Retinal pigment epithelial cell (primary cell): ENCODE data around the gene UGT1A1.

Experiments
- DNase-seq: peaks from one replicate; pipeline ENCODE4 v3.0.0-alpha.2; 2010; ENCODE audit warnings: low read depth
- H3K4me3 ChIP-seq: 2 replicates; pipeline ENCODE4 v1.5.1; 2011; ENCODE audit warnings: mild to moderate bottlenecking, low read length, control low read depth, moderate library complexity
- TF ChIP-seq, protein P1 (sequence below): conservative IDR thresholded peaks from 2 replicates; pipeline ENCODE4 v1.5.1; 2011; ENCODE audit warnings: low read depth, low read length, control low read depth, inconsistent platforms

Gene UGT1A1

DNA sequence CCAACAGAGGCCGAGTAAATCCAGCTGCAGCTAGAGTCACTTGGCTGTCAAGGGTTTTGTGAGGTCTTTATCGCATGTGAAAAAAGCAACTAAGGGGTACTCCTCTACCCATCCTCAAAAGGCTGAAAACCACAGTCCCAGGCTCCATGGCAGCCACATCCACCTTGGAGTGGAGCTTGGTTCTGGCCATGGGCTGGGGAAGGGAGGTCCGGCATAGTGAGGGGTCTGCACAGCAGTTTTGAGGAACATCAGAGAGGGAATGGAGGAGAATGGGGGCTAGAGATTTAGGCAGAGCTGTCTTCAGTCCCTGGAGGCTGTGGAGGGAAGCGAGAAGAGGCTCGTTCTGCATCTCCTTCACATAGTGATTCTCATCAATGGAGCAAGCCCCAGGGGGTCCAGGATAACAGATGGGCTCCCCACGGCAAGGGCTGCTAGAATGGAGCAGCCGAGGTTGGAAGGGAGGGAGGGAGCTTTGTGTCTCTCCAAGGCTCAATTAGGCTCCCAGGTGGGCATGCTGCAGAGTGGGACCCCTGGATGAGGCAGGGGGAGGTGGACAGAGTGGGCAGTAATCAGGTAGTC, 39.1 kb downstream of the UGT1A1 start:
- no peak overlapping the region for H3K4me3 ChIP-seq
- no peak for DNase-seq
- TF ChIP-seq, protein P1, sequence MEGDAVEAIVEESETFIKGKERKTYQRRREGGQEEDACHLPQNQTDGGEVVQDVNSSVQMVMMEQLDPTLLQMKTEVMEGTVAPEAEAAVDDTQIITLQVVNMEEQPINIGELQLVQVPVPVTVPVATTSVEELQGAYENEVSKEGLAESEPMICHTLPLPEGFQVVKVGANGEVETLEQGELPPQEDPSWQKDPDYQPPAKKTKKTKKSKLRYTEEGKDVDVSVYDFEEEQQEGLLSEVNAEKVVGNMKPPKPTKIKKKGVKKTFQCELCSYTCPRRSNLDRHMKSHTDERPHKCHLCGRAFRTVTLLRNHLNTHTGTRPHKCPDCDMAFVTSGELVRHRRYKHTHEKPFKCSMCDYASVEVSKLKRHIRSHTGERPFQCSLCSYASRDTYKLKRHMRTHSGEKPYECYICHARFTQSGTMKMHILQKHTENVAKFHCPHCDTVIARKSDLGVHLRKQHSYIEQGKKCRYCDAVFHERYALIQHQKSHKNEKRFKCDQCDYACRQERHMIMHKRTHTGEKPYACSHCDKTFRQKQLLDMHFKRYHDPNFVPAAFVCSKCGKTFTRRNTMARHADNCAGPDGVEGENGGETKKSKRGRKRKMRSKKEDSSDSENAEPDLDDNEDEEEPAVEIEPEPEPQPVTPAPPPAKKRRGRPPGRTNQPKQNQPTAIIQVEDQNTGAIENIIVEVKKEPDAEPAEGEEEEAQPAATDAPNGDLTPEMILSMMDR = no peak

DNA sequence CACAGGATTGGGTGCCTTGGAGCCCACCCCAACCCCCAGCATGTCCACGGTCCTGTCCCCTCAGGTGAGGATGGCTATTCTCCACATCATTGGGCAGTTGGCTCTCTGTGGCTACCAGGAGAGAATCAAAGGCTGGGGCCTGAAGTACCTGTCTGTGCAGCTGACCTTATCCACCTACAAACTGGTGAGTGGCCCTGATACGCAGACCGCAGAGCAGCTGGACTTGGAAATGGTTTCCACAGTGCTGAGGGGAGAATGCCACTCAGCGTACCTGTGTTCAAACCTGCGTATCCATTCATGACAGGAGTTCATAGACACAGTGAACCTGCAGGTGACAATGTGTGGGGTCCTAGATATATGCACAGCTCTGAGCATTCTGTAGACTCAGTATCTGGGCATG, 39.6 kb downstream of the UGT1A1 start:
- no peak for DNase-seq
- TF ChIP-seq, protein P1 = no peak
- H3K4me3 ChIP-seq = no peak overlapping the region

DNA sequence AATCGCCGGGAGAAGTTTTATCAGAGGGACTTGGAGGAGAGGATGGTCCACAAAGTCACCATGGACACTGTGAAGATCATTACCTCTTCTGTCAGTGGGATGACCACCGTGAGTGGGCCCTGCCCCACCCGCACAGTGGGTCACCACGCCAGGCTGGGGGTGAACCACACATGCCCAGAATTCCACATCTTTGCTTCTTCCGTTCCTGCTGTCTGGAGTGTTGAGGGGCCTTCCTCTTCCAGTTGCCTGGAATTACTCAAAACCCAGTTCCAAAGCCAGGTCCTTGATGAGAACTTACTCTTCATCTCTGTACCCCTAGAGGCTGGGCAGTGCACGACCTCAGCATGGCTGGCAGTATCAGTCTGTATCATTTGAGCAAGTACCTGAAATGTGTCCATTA, 40.1 kb downstream of the UGT1A1 start:
- TF ChIP-seq, protein P1 = no peak
- H3K4me3 ChIP-seq = no peak overlapping the region
- no peak for DNase-seq

DNA sequence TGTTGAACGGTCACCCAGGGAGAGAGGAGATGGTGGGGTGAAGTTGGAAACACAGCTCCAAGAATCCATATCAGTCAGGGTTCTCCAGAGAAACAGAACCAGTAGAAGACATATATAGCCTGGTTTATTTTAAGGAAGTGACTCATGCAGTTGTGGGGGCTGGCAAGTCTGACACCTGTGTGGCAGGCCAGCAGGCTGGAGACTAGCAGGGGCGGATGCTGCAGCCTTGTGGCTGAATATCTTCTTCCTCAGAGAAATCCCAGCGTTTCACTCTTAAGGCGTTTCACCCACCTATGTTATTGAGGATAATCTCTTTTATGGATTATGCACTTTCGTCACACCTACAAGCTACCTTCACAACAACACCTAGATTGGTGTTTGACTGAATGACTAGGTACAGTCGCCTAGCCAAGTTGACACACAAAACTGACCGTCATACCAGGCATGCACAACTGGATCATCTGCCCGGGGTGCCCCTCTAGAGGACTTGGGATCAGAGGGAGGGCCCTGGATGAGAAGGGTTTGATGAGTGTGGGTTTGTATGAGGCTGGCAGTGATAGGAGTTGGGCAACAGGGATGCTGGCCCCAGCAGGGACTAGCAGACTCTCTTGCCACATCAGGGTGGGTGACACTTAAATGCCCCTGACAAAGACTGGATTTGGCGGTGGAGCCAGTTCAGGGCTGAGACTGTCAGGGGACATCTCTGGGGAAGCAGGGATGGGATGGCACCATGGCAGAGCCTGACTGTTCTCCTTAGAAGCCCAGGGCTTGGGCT, 41.5 kb downstream of the UGT1A1 start:
- TF ChIP-seq, protein P1 = no peak
- DNase-seq = no peak
- no peak overlapping the region for H3K4me3 ChIP-seq

DNA sequence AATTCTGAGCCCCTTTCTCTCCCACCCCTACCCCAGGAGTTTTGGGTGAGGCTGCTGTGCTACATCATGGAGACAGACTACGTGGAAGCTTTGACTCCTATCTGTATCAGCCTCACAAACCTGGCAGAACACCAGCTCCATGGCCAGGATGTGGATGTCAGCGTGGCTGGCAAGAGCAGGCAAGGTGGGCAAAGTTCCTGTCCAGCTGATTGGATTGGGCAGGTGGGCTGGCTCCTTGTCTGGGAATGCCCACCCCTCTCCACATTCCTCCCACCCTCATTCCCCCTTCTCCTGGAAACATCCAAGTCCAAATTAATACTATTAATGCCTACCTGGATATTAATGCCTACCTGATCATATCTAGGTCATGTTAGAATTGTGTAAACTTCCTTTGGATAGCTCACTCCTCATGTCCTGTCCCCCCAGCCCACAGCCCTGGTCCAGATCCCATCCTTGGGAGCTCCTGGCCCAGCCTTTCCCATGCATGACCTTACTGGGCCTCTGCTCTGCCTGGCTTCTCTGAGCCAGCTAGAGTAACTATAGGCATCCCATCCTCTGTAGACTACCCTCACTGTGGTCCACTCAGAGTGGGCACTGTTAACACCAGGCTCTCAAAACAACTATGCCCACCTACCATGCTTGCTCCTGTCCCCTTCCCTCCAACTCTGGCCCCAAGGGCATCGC, 42.2 kb downstream of the UGT1A1 start:
- no peak for DNase-seq
- no peak overlapping the region for H3K4me3 ChIP-seq
- TF ChIP-seq, protein P1 = no peak

DNA sequence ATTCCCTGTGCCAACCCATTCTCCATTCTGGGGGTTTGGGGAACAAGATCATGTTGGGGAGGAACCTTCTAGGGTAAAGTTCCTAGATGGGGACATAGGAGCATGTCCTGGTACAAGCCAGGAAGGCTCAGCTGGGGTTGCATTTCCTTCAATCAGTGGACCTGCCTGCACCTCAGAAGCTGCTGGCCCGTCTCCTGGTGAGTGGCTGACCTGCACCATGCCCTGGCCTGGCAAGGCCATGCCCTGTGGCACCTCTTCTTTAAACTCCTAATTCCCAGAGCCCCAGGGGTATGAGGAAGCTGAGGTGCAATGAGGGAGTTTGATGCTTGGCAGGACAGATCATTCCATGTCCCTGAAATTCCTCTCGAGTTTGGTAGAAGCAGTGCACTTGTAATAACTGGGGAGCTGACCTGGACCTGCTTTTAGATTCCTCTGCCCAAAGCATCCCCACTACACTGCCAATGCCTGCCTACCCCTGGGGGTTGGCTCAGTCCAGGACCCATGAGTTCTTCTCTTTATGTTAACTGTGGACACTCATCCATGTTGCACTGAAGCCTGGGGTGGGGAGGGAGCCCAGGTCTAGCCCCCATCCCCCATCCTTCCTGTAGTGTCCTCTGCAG, 43.3 kb downstream of the UGT1A1 start:
- no peak overlapping the region for H3K4me3 ChIP-seq
- DNase-seq = no peak
- TF ChIP-seq, protein P1 = no peak
